Endothelial cell (in vitro differentiated cells): ENCODE data around the gene MITF. TPM values are rescaled to one million over a fixed set of nuclear protein-coding genes. Genes with fewer than 3 reads are reported as not detected.

Source experiments
- DNase-seq: peaks from one replicate; pipeline ENCODE4 v3.0.0; 2021; ENCODE audit warnings: low spot score
- H3K27ac Mint-ChIP-seq: one replicate; pipeline ENCODE4 v1.8.0; 2021; ENCODE audit warnings: mixed read lengths, inconsistent platforms; ENCODE audit not compliant: unreplicated experiment
- H3K27me3 Mint-ChIP-seq: one replicate; pipeline ENCODE4 v1.8.0; 2021; ENCODE audit warnings: mild to moderate bottlenecking, moderate library complexity, mixed read lengths, inconsistent platforms; ENCODE audit not compliant: unreplicated experiment
- H3K36me3 Mint-ChIP-seq: one replicate; pipeline ENCODE4 v1.8.0; 2021; ENCODE audit warnings: mild to moderate bottlenecking, low read depth, mixed read lengths, inconsistent platforms; ENCODE audit not compliant: unreplicated experiment
- H3K4me1 Mint-ChIP-seq: one replicate; pipeline ENCODE4 v1.8.0; 2021; ENCODE audit warnings: mild to moderate bottlenecking, mixed read lengths, inconsistent platforms; ENCODE audit not compliant: unreplicated experiment
- H3K4me3 Mint-ChIP-seq: one replicate; pipeline ENCODE4 v1.8.0; 2021; ENCODE audit warnings: mild to moderate bottlenecking, mixed read lengths, inconsistent platforms; ENCODE audit not compliant: unreplicated experiment
- H3K9me3 Mint-ChIP-seq: one replicate; pipeline ENCODE4 v1.8.0; 2021; ENCODE audit warnings: mixed read lengths, inconsistent platforms; ENCODE audit not compliant: unreplicated experiment
- total RNA-seq: library from RNA; stranded (reverse); fragmentation: NEBNext Ultra II Directional; extraction: Animal tissue kit (Norgen Biotek cat#: 25700); gene quantifications from one replicate; pipeline ENCODE4 v1.2.1, GENCODE V29; 2021; ENCODE audit not compliant: unreplicated experiment
- TF ChIP-seq, protein P1 (sequence below): fragments of 200-600 bp; sonication (generic); IDR thresholded peaks from one replicate; pipeline ENCODE4 v1.5.0; 2021; ENCODE audit warnings: antibody characterized with exemption; ENCODE audit not compliant: unreplicated experiment

MITF gene
- total RNA-seq, 1 donor from 2014 or later: 1.7 TPM

GRCh38 chr3:69847303-69847702, 108.0 kb downstream of the MITF start:
- peaks cover 2% of the 10 kb centered on the region for H3K4me1 Mint-ChIP-seq
- no peak for DNase-seq
- no peak overlapping the region for H3K27ac Mint-ChIP-seq
- no peak overlapping the region for H3K4me3 Mint-ChIP-seq
- TF ChIP-seq, protein P1, sequence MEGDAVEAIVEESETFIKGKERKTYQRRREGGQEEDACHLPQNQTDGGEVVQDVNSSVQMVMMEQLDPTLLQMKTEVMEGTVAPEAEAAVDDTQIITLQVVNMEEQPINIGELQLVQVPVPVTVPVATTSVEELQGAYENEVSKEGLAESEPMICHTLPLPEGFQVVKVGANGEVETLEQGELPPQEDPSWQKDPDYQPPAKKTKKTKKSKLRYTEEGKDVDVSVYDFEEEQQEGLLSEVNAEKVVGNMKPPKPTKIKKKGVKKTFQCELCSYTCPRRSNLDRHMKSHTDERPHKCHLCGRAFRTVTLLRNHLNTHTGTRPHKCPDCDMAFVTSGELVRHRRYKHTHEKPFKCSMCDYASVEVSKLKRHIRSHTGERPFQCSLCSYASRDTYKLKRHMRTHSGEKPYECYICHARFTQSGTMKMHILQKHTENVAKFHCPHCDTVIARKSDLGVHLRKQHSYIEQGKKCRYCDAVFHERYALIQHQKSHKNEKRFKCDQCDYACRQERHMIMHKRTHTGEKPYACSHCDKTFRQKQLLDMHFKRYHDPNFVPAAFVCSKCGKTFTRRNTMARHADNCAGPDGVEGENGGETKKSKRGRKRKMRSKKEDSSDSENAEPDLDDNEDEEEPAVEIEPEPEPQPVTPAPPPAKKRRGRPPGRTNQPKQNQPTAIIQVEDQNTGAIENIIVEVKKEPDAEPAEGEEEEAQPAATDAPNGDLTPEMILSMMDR: no peak
- no peaks in the 10 kb centered on the region for H3K9me3 Mint-ChIP-seq
- no peaks in the 10 kb centered on the region for H3K36me3 Mint-ChIP-seq
- H3K27me3 Mint-ChIP-seq: no peaks in the 10 kb centered on the region

DNA sequence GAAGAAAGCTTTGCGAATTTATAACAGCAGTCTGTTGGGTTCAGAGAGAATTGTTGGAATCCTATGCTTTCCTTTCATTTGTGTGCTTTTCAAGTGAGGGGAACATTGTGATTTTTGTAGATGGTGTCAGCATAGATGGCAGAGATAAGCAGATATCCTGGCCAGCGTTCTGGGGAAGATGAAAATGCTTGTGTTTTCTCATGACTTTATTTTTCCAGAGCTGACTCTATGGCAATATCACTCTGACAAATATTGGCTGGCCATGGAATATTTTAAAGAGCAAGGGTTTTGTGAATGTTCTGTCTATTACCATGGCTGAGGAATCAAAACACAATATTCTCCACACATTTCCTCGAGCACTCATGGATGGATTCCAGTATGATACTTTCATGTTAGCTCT, 108.8 kb downstream of the MITF start:
- H3K4me3 Mint-ChIP-seq: no peak overlapping the region
- no peak for DNase-seq
- no peaks in the 10 kb centered on the region for H3K9me3 Mint-ChIP-seq
- no peaks in the 10 kb centered on the region for H3K36me3 Mint-ChIP-seq
- H3K4me1 Mint-ChIP-seq: peaks cover 2% of the 10 kb centered on the region
- H3K27me3 Mint-ChIP-seq: no peaks in the 10 kb centered on the region
- H3K27ac Mint-ChIP-seq: no peak overlapping the region
- TF ChIP-seq, protein P1: no peak

GRCh38 chr3:69850849-69851248, 111.6 kb downstream of the MITF start:
- no peak for DNase-seq
- H3K27ac Mint-ChIP-seq: no peak overlapping the region
- TF ChIP-seq, protein P1: no peak
- H3K4me1 Mint-ChIP-seq: peaks cover 2% of the 10 kb centered on the region
- no peaks in the 10 kb centered on the region for H3K27me3 Mint-ChIP-seq
- H3K36me3 Mint-ChIP-seq: no peaks in the 10 kb centered on the region
- H3K9me3 Mint-ChIP-seq: no peaks in the 10 kb centered on the region
- H3K4me3 Mint-ChIP-seq: no peak overlapping the region

- H3K27ac Mint-ChIP-seq: no peak overlapping the region
- H3K4me3 Mint-ChIP-seq: no peak overlapping the region
- no peaks in the 10 kb centered on the region for H3K36me3 Mint-ChIP-seq
- no peaks in the 10 kb centered on the region for H3K9me3 Mint-ChIP-seq
- no peak for DNase-seq
- H3K4me1 Mint-ChIP-seq: peaks cover under 1% of the 10 kb centered on the region
- TF ChIP-seq, protein P1: no peak
- H3K27me3 Mint-ChIP-seq: no peaks in the 10 kb centered on the region
Observed at GRCh38 chr3:69853027-69853426, 113.8 kb downstream of the MITF start.

- Mint-ChIP-seq H3K4me3 (no peak overlapping the region), H3K4me1 (no peaks in the 10 kb centered on the region), H3K27ac (no peak overlapping the region), H3K9me3 (no peaks in the 10 kb centered on the region), H3K27me3 (no peaks in the 10 kb centered on the region), H3K36me3 (no peaks in the 10 kb centered on the region)
- TF ChIP-seq, protein P1: no peak
- no peak for DNase-seq
Observed at GRCh38 chr3:69855436-69856162, 116.3 kb downstream of the MITF start.
